Colon (tissue), 2 donors: ENCODE data around the gene CCR8.
"Not testable (repeated sequence)": the region's sequence is repeated elsewhere in the genome, so short reads cannot be mapped to it uniquely, and the experiment has no call there.

Experiments
- FAIRE-seq: peaks from 2 replicates; lab custom pipeline; 2012; peaks lifted over from hg19 to GRCh38; lab: Jason Lieb, UNC
- donor health status: control.
- donor health status: control.

The CCR8 gene

DNA sequence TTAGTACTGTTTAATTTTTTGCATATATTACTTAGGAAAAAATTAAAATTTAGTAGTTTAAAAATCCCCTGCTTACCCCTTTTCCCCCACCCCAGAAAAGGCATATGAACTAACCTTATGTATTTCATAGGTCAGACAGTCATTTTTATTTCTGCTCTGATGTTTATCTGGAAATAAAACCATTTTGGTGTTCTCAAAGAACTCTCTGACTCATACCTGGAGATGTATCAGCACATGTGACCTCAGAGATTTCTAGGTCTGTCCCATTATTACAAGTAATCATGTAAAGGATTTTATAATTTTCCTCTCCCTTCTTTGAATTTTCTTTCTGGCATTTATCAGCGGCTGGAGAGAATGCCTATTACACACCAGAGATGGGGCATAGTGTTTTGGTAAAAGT, 14.1 kb upstream of the CCR8 start:
- FAIRE-seq, result no peak

DNA sequence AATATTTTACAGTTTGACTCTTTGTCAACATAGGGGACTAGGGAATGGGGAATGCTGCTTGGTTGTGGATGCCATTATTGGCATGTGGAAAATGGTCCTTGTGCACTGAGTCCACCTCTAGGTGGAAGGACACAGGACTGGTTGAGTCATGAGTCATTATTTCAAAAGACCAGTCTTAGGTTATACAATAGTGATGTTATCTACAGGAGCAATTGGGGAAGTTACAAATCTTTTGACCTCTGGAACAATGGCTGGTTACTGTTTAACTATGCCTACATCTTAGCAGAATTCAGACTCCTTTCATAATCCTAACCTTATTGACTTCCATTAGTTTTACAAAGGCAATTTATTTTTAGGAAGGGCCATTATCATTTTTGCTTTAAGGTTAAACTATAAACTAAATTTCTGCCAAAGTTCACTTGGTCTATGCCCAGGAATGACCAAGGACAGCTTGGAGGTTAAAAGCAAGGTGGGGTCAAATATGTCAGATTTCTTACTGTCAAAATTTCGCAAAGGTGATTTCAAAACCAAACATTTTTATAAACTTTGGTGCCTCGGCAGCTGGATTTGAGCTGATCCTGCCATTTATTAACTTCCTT, 11.8 kb upstream of the CCR8 start:
- FAIRE-seq, result peak; percentile 36

GRCh38 chr3:39318301-39318700, 11.2 kb upstream of the CCR8 start:
- peak; percentile 90 for FAIRE-seq

- no peak for FAIRE-seq
Measured at GRCh38 chr3:39319249-39319648, 10.3 kb upstream of the CCR8 start.

DNA sequence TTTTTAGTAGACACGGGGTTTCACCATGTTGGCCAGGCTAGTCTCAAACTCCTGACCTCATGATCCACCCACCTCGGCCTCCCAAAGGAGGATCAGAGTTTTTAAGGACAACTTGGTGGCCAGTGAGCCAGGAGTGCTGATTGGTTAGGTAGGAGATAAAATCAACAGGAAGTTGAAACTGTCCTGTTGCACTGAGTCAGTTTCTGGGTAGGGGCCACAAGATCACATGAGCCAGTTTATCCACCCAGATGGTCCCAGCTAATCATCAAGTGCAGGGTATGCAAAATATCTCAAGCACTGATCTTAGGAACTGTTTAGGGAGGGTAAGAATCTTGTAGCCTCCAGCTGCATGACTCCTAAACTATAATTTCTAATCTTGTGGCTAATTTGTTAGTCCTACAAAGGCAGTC, 7.9 kb upstream of the CCR8 start:
- FAIRE-seq, result not testable (repeated sequence)

DNA sequence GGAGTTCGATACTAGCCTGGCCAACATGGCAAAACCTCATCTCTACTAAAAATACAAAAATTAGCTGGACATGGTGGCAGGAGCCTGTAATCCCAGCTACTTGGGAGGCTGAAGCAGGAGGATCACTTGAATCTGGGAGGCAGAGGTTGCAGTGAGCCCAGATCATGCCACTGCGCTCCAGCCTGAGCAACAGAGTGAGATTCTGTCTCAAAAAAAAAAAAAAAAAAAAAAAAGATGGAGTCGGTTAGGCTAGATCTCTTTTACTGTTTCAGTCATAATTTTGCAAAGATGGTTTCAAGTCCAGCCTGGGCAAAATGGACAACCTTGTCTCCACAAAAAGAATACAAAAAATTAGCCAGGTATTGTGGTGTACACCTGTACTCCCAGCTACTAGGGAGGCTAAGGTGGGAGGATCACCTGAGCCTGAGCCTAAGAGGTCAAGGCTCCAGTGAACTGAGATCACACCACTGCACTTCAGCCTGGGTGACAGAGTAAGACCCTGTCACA, 7.2 kb upstream of the CCR8 start:
- not testable (repeated sequence) for FAIRE-seq

GRCh38 chr3:39322936-39323335, 6.6 kb upstream of the CCR8 start:
- FAIRE-seq, result peak; percentile 10

DNA sequence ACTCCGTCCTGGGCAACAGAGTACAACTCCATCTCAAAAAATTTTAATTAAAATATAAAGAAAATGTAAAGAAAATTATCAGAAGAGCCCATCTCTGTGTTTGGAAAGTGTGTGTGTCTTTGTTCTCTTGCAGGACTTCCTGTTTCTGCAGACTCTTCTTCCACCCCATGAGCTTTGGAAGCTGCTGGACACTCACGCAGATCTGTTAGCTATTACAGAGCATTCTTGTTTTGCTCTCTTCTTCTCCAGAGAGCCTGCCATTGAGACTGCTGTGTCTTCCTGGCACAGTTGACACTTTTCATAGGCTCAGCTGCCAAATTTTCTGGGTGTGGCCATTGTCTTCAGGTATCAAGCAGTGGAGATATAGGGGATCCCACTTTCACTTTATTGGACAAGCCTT, 6.0 kb upstream of the CCR8 start:
- no peak for FAIRE-seq

DNA sequence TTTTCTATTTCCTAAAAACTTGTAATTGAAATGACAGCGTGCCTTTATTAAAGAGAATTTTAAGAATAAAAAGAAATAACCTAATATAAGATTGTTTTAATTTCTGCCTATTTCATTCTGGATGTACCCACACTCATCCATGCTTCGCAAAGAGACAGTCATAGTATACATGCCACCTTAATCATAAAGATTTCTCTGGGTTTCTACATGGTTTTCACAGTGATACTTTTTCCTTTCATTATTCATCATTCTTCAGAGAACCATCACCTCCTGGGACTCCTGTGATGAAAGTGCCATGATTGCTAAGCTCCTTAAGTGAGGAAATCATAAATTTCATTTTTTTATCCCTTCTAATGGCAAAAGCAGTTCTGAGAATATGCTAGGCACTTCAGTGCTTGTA, 4.3 kb upstream of the CCR8 start:
- FAIRE-seq, result no peak

GRCh38 chr3:39327053-39327745, 2.3 kb upstream of the CCR8 start:
- FAIRE-seq, result no peak

- no peak for FAIRE-seq
Measured at GRCh38 chr3:39327746-39328349, 1.7 kb upstream of the CCR8 start.

- FAIRE-seq, result no peak
Measured at GRCh38 chr3:39330824-39331223, 1.3 kb downstream of the CCR8 start.

GRCh38 chr3:39332525-39332924, 3.0 kb downstream of the CCR8 start:
- FAIRE-seq, result no peak

DNA sequence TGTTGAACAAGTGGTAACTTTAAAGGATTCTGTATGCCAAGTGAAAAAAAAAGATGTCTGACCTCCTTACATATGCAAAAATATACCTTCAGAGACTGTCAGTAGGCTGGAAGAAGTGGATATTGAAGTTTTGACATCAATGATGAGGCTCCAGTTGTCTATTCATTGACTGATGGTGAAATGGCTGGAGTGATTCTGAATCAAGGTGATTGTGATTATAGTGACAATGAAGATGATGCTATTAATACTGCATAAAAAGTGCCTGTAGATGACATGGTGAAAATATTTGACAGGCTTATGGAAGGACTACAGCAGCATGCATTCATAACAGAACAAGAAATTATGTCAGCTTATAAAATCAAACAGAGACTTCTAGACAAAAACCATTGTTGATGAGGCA, 4.1 kb downstream of the CCR8 start:
- no peak for FAIRE-seq

DNA sequence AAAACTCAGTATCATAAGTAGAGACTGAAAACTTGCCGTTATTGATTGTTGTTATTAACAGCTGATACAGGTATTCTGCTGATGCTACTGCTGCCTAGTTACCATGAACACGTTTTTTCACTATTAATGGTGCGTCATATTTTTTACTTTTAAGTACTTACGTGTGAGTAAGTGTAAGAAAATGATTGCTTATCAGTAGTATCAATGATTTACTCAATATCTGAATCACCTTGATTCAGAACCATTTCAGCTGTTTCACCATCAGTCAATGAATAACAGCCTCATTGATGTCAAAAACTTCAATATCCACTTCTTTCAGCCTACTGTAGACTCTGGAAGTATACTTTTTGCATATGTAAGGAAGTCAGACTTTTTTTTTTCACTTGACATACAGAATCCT, 4.7 kb downstream of the CCR8 start:
- FAIRE-seq, result no peak

DNA sequence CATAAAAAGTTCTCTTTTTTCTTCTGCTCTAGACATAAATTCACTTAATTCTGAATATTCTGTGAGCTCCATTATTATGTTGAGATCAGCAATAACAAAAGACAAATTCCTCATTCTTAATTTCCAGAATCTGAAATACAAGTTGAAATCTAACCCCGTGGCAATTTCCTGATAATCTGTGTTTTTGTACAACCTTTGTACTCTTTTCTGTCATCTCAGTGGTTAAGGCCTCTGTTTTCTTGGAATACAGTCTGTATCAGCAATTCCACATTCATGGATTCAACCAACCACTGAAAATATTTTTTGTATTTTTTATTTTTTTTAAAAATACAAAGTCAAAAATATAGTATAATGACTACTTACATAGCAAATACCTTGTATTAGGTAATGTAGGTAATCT, 8.7 kb downstream of the CCR8 start:
- FAIRE-seq, result no peak

- no peak for FAIRE-seq
Measured at GRCh38 chr3:39339086-39339485, 9.6 kb downstream of the CCR8 start.

- FAIRE-seq, result no peak
Measured at GRCh38 chr3:39343076-39343717, 13.7 kb downstream of the CCR8 start.

DNA sequence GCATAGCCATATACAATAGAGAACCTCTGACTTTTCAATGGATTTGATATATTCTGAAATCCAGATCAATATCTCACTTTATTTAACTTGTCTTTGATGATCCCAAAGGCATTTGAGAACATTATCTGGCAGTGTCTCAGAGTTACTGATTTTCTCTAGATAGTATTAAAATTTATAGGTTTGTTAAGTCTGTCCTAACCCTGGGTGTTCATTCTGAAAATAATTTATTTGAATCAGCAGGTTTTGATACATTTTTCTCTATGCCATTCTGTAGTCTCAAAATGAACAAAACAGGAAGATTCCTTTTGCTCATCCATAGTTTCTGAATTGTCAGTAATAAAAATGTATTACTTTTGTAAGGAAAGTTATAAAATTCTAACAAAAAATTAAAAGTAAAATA, 14.3 kb downstream of the CCR8 start:
- FAIRE-seq, result no peak

DNA sequence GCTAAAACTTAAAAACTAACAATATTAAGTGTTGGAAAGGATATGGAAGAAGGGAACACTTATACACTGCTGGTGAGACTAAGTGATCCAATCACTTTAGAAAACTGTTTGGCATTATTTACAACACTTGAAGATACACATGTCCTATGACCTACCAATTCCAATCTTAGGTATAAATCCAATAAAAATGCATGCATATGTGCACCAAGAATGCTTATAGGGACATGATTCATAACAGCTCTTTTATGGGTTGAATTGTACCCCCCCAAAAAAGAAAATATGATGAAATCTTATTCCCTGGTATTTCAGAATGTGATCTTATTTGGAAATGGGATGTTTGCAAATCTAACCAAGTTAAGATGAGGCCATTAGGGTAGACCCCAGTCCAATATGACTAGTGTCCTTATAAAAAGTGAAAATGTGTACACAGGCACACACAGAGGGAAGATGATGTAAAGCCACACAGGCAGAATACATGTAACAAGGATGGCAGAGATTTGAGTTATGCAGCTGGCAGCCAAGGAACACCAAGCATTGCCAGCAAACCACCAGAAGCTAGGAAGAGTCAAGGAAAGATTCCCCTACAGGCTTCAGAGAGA, 15.3 kb downstream of the CCR8 start:
- FAIRE-seq, result no peak

DNA sequence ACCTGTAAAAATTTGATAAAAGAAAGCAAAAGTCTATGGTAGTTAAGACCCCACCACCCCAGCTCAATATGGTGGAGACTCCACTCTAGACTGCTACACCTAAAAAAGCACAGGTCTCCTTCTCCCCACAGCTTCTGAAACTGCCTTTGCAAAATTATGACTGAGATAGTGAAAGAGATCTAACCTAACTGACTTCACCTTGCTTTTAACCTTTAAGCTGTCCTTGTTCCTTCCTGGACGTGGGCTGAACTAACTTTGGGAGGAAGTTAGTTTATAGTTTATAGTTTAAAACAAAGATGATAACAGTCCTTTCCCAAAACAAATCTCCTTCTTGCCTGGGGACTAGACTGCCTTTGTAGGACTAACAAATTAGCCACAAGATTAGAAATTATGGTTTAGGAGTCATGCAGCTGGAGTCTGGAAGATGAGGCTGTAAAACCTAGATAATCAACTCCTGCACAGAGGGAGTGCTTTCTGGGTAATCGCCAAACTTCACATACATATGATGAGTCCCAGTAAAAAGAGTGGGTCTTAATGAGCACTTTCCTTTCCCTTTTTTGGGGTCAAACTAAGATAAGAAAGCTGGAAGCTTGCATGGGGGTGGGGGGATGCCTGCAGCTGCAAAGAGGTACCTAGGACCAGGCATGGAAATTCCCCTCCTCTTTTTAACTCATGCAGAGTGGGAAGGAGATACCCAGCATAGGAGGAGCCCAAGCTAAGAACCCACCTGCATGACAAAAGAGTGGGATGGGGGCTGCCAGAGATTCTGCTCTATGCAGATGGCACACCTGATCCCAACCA, 17.5 kb downstream of the CCR8 start:
- FAIRE-seq, result no peak

DNA sequence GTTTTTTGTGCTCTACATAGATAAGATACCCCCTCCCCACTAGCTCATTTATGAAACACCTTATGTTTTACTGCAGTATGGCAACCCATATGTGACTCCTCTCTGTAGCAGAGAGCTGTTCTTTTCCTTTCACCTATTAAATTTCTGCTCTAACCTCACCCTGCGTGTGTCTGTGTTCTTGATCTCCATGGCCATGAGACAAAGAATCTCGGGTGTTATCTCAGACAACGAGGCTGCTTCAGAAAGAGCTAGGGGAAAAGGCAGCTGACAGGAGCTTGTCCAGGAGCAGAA, 18.0 kb downstream of the CCR8 start:
- FAIRE-seq, result no peak
